Endometrium (tissue), 2 donors: ENCODE results near the gene ALK.

Experiments
- FAIRE-seq: peaks from 2 replicates; lab custom pipeline; 2012; peaks lifted over from hg19 to GRCh38; lab: Jason Lieb, UNC
- donor health status: control.
- donor health status: control.

ALK gene

DNA sequence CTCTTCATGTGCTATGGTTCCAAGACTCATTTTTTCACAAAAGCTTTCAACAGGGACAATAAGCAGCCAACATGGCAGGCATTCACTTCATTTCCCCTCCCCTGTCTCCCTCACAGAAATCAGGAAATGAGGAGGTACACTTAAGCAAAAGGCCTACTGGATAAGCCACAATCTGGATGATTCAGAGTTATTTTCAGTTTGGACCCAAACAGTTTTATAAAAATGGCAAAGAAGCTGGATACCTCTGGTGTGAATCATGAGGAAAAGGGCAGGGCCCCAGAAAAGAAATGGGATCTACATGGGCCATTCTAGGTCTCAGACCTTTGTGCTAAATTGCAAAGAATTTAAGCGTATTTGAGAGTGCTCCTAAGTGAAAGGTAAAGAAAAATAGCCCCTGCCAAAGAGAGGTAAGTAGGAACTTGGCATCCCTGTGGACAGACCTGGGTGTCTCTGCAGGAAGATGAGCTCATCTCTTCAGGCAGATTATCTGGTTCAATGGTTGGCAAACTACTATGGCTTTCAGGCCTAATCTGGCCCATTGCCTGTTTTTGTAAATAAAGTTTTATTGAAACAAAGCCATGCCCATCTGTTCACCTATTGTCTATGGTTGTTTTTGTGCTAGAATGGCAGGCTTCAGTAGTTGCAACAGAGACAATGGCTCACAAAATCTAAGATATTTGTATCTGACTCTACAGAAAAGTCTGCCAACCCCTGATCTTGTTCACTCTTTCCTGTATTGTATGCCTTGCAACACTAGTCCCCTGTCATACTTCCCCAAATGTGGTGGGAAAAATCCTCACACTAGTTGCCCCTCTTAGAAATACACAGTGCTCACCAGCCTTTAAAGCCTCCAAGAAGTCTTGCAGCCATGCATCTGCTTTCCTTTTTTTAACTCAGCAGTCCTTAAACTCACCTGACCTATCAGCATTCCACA, 315.0 kb downstream of the ALK start:
- FAIRE-seq = no peak

DNA sequence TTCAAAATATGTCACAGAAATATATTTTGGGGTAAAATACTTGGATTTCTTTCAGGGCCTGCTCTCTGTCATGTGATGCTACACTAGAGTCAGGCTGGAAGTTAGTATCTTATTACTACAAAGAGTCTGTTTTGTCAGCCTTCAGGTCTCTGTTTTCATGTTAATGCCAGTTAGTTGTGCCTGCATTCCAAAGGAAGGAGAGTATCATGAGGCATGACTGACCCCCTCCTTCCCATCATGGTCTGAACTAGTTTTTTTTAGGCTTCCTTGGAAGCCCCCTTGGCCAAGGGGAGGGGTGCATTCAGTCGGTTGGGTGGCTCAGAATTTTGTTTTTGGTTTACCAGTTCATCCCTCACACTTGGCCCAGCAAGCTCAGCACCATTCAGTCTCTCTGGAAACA, 318.0 kb downstream of the ALK start:
- no peak for FAIRE-seq

DNA sequence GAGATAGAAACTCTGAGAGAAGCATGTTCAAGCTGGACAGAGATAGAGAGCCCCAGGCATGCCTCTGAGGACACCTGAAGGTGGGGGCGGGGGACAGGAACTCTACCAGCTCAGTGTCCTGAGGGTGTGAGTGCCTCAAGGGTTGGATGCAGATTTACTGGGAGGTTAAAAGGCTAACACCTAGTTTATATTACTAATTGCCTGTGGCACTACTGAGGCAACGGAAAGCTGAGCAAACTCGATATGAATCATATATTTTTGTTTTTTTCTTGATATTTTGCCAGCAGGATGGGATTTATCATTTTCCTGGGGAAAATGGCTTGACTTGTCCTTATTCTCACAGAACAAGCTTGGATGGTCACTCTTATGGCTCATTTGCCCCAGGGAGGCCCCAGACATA, 319.5 kb downstream of the ALK start:
- FAIRE-seq = no peak

DNA sequence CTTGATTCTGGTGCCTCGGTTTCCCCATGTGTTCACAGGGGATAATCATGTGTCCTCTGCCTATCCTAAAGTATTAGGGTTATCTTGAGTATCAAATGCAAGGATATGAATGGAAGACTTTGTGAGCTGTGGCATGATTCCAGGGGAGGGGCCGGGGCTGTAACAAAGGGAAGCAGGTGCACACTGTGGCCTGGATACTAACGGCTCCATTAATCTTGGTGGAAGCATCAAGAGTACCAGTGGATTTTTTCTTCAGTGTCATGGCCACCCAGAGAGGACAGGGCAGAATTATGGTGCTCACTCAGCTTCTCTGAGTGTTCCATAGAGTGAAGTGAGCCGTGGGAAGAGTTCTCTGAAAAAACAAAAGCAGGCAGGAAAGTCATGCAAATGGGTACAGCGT, 320.1 kb downstream of the ALK start:
- FAIRE-seq = no peak

DNA sequence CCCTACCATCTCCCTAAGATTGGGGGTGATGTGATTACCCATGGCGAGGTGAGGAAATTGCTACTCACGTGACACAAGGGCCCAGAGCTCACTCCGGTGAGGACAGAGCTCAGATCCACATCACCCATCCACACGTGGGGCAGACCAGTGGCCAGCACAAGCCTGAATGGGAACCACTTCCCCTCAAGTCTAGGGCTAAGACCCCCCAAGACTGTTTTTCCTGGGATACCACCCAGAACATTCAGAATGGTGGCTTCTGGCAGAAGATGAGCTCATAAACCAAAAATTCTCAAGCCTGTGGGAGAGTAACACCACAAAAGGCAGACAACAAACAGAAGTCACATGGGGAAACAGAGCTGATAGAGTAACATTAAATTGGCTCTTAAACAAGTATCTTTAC, 321.4 kb downstream of the ALK start:
- FAIRE-seq = no peak

DNA sequence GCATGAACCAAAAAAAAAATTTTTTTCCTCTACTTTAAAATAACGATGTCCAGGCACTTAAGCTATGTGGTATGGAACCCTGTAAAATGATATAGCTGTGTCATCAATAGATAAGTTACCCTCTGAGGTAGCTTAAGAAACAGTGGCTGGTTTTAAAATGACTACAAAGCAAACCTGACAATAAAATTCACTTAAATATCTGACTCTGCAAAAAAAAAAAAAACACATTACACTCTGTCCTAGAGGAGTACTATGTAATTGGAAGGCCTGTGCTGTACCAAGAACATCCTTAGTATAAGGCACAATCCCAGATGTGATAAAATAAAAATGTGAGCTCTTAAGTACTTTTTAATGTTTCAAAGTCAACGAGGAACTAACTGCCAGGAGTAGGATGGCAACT, 322.4 kb downstream of the ALK start:
- no peak for FAIRE-seq

DNA sequence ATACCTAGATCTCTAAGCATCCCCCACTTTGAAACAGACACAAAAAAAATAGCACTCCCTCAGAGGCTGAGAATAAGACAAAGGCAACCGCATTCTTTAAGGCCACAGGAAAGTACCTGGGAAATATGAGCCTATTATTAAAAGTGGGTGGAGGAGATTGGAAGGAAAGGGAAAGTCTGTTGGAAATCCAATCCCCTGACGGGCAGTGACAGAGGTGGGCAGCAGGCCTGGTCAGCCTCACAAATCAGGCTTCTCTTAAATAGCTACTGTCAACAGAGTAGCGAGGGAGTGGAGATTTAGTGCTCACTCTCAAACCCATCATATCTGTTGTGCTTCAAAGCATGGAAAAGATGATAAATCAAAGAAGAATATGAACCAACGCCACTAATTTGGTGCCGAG, 324.4 kb downstream of the ALK start:
- FAIRE-seq = no peak

DNA sequence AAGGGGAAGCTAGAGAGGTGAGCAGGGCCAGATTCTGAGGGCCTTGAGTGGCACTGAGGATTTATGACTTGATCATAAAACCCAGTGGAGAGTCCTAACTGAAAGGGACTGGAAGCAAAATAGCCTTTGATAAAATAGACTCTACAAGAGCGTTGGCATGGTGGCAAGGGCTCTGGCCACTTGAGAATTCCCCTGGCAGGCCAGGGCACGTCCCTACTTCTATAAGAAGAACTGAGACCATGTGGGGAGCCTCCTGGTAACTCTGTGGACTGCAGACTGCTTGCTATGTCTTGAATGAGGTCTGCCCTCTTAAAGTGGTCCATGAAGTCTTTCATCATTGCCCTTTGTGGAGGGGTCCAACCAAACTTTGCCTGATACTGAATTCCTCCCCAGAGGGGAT, 324.8 kb downstream of the ALK start:
- FAIRE-seq = no peak

DNA sequence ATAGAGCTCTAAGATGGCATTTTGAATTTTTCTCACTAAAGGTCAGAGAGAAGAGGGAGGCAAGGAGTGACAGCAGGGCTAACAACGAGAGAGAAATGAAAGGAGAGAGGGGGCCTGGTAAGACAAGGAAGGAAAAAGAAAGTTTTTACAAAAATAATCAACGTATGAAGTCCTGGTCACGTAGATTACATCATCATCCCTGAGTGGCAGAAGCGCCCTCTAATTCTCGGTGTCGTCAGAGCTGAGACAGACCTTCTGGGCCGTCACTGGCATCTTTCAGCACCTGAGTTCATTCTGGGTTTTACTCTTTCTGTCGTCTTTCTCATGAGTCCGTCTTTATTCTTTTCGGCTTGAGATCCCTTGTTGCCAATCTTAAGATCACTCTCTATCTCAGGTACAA, 329.8 kb downstream of the ALK start:
- FAIRE-seq = no peak

DNA sequence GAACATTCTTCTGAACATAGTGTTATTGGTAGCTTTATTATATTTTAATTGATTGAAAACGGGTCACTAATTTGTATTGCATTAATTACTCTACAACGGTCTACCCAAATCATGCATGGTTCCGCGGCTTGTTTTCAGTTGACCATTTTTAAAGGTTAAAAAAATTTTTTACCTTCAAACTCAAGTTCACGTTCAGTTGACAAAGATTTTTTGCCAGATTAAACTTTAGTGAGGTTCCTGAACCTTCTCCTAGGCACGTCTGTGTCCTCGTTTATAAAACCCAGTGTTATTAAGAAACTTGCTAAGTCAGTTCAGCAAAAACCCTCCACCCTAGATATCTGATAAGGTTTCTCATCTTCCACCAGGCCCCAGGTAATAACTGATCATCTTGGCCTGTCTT, 331.2 kb downstream of the ALK start:
- no peak for FAIRE-seq

DNA sequence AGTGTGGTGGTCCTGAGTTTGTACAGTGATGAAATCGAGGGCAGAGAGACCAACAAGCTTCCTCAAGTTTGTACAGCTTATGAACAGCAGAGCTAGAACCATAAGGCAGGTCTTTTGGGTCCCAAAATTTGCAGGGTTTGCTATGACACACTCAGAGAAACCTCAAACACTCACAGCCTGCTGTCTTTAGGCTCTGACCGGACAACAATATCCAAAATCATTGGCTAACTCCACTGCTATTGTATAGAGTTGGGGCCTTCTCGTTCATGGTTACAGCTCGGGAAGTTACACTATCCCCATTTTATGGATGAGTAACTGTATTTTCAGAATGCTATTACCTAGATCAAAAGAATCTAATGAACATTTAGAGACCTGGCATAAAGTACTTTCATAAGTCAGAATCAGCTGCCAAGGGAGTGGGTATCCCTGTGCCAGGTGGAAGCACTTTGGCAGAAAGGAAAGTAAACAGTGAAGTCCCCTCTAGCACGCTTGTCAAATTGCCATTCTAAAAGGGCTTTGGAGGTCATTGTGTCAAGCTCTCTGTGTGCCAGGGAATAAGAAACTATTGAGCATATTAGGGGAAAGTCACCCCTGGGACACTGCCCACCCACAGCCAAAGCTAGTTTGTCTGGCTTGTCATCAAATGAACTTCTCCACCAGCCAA, 331.8 kb downstream of the ALK start:
- no peak for FAIRE-seq

DNA sequence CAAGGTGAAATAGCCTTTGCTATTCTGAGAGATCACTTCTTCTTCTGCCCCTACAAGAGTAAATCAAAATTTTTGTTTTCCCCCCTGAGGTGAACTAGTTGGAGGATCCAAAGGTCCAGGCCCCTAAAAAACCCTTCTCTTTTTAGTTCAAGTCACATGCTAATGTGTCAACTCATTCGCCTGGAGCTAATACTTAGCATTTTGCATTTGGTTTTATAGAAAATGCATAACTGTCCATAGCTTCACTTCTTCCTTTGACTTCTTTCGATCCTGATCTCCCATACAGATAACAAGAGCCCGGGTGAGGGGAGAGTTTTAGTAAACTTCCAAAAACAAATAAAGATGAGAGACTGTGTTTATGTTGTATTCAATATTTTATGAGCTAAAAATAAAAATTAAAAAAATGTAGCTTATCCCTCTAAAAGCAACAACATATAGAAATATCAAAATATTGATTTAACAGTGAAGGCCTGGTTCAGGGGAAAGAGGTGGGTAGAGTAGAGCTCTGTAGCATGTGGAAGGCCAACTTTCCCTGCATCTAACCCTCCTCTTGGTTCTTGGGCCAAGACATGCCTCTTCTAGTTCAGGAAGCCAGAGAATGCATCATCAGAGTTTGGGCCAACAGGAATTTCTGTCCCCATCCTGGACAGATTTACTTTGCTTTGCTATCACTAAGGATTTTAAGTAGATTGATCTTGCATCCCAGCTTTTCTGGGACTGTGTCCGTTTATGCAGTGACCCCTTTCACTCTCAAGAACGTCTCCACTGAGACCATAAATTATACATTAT, 333.8 kb downstream of the ALK start:
- FAIRE-seq = no peak

DNA sequence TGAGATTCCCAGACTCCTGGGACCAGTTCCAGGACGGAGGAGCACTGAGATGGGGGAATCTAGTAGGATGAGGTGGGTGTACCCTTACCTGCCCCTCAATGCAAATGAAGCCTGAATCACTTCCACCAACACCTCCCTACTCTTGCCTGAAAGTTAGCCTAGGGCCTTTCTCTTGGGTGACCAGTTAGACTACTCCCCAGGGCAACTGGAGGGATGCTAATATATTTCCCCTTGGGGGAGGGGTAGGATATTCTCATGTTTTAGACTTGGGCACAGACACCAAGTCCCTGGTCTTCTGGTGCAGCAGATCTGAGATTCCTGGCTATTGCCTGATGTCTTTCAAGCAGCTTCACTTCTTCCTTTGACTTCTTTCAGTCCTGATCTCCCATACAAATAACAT, 334.5 kb downstream of the ALK start:
- no peak for FAIRE-seq

DNA sequence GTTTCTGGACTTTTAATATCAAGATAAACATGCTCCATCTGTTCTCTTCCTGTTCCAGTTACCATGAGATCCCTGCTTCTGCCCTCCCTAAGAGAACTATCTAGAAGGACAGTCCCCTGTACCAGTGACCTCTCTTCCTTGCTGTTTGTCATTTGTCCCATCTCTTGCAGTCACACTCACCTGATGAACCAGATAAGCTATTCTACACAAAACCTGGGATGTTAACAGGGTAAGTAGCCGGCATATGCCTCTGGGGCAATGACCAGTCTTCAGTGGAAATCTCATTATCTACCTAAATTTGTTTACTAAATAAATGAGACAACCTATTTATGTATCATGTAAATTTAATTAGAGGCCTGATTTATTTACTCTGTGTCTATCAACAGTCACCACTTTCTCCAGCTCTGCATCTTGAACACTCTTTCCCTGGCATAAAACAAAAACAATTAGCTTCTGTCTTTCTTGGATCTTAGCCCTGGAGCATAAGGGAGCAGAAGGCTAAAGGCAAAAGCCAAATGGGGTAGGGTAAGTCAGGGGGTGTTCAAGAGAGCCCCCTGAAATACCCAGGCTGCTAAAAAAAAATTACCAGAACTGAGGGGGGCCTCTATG, 337.7 kb downstream of the ALK start:
- FAIRE-seq = no peak

DNA sequence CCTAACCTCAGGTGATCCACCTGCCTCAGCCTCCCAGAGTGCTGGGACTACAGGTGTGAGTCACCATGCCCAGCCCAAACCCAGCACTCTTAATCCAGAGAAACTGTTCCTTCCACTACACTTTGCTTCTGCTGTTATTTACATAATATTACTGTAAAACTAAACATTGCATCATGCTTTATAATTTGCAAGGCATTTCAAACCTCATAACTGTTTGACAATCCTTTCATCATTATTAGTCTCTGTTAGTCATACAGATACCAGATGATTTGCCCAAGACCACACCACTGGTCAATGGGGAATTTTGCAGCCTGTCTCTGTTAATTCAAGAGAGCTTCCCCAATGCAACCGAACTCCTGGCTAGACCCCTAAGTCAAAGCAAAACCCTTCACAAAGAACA, 338.3 kb downstream of the ALK start:
- no peak for FAIRE-seq

DNA sequence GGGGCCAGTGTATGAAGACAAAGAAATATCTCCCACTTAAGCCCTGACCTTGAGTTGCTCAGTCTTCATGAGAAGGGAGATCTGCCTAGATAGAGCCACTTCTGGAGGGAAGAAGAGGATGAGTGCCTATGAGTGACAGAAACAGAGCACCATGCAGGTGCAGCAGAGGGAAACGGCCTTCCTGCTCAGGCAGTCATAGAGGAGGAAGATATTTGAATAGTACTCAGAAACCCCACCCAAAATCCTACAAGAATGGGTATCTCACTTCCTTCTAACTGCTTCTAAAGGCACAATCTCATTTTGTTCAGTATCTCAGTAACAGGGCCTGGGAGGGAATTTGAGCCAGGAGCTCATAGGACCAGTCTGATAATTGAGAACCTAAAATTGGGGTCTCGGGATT, 339.3 kb downstream of the ALK start:
- FAIRE-seq = no peak

DNA sequence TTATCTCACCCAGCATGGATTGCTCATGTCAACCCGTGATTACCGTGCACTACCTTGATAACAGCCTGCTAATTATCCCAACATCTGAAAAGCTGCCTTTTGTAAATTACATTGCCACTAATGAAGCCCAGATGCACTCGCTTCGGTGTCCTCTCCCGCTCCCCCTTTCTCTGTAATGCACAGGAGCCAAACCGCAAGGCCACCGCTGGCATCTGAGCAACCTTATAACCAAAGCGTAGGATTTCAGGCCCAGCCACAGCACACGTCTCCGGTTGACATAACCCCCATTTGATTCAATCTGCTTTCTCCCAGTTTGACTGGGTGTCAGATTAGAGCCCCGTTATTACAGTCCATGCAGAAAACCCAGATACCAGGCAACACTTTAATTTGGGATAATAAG, 341.2 kb downstream of the ALK start:
- FAIRE-seq = no peak

DNA sequence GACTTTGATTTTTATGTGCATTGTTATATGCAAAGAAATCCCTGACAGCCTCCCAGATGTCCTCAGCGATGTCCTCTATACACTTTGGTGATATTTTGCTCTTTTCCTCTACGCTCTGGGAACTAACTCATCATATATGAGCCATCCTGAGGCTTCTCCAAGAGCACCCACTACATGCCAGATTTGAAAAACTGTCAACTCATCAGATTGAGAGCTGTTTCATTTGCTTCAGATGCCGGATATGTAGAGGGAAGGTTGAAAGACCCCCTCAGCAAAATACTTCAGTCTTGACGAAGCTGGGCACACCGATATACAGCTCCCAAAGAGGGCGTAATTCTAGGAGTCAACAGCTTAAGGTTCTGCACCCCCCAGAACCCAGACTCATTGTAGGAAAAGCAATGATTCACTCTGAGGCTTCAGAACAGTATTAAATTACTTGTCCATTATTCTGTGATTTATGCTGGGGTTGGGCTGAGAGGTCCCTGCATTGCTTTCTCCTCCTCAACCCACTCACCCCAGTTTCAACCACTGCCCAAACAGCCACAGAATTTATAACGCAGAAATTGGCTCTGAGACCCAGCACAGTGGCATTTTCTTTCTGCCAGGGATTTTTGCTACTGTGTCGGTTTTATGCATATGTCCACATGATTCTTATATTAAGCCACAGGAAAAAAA, 341.8 kb downstream of the ALK start:
- no peak for FAIRE-seq

DNA sequence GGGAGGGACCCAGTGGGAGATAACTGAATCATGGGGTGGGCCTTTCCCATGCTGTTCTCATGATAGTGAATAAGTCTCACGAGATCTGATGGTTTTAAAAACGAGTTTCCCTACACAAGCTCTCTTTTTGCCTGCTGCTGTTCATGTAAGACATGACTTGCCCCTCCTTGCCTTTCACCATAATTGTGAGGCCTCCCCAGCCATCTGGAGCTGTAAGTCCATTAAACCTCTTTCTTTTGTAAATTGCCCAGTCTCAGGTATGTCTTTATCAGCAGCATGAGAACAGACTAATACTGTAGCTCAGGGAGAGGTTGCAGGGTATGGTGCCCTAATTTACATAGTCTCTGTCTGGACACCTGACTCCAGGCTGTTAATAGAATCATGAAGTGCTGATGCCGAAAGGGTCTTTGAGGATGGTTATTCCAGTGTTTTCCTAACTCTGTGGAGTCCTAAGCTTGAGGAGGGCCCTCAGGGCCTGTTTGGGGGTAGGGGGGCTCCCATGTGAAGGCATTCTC, 343.2 kb downstream of the ALK start:
- no peak for FAIRE-seq

DNA sequence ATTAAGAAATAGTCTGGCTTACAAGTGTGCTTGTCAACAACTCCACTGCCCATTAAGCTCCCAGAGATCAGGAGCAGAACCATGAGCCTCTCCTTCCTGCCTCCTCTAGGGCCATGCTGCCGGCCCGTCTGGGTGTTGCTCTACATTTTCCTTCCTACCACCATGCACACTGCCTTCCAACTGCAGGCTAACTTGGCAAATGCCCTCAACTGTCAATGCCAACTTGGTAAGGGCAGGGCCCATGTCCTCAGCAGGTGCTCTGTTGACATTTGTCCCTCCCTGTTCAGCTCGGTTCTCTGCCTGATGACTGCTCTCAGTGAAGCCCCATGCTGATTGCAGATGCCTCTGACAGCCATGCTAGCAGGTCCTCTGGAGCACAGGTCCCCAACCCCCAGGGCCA, 345.2 kb downstream of the ALK start:
- FAIRE-seq = no peak

DNA sequence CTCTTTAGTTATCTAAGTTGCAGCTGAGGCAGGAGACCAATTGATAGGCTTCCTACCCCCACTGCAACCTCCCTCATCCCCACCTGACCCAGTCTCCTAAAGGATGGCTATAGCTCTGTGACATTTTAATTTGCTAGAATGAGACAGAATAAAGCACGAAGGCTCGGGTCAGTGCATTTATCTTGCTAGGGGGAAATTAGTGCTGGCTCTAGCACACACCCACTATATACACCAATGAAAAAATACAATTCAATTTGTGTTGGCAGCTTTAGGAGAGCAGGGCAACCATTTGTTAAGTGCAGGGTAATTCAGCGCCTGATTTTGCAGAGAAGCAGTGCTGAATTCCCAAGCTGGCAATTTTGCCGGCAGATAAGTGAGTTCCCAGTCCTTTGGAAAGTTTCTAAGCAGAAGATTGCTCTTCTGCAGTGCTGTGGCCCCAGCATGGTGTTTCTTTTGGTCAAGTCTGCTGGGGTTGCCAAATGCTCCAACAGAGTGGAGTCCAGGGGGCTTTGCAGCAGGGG, 346.0 kb downstream of the ALK start:
- no peak for FAIRE-seq

DNA sequence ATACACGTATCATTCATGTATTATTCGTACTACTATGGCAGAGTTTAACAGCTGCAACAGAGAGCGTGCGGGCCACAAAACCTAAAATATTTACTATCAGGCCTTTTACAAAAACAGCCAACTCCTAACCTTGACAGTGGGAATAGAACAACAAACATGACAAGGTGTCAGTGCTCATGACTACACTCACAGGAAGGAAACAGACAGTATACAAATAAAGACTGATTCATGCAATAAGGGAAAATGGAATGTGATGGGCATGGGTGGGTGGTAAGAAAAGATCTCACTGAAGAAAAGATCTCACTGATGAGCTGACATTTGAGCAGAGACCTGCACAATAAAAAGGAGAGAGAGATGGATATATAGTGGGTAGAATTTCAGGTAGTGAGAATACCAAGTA, 347.8 kb downstream of the ALK start:
- no peak for FAIRE-seq
